WTC11 (cell line): ENCODE data around the gene DTX4. TPM values are rescaled to one million over a fixed set of nuclear protein-coding genes. Genes with fewer than 3 reads are reported as not detected.

Source experiments
- ATAC-seq: fragments of 200-7000 bp; cut with Tn5 transposase; 2 replicates; pipeline ENCODE4 v1.10.0; 2021; ENCODE audit warnings: mild to moderate bottlenecking, moderate library complexity
- CTCF ChIA-PET: fragments of 300-600 bp; sonication (Branson Sonifier 250); formaldehyde crosslinking; loops from one replicate; lab custom pipeline; 2021; ENCODE audit warnings: antibody characterized with exemption; lab: Charles Lee
- POLR2A ChIA-PET: fragments of 350-600 bp; sonication (Branson Sonifier 250); formaldehyde crosslinking; loops from one replicate; lab custom pipeline; 2021; ENCODE audit warnings: antibody characterized with exemption; lab: Charles Lee
- DNase-seq: peaks from one replicate; pipeline ENCODE4 v3.0.0; 2021; ENCODE audit warnings: low spot score
- H3K27ac Mint-ChIP-seq: 2 replicates; pipeline ENCODE4 v1.8.0; 2021; ENCODE audit warnings: mixed read lengths
- H3K27me3 Mint-ChIP-seq: 2 replicates; pipeline ENCODE4 v1.8.0; 2021; ENCODE audit warnings: low read depth, mild to moderate bottlenecking, moderate library complexity, mixed read lengths
- H3K36me3 Mint-ChIP-seq: 2 replicates; pipeline ENCODE4 v1.8.0; 2021; ENCODE audit warnings: mixed read lengths
- H3K4me1 Mint-ChIP-seq: 2 replicates; pipeline ENCODE4 v1.8.0; 2022; ENCODE audit warnings: mixed read lengths
- H3K4me3 Mint-ChIP-seq: 2 replicates; pipeline ENCODE4 v1.8.0; 2021; ENCODE audit warnings: mild to moderate bottlenecking, moderate library complexity, mixed read lengths
- H3K9me3 Mint-ChIP-seq: 2 replicates; pipeline ENCODE4 v1.8.0; 2021; ENCODE audit warnings: mixed read lengths
- AFF4 ChIP-seq: sonication (generic); formaldehyde crosslinking; IDR thresholded peaks from 2 replicates; pipeline ENCODE4 v1.8.1; 2023; ENCODE audit warnings: mild to moderate bottlenecking, missing genetic modification reagents, borderline replicate concordance
- ATF6 ChIP-seq: sonication (generic); formaldehyde crosslinking; IDR thresholded peaks from 2 replicates; pipeline ENCODE4 v1.8.1; 2023; ENCODE audit warnings: mild to moderate bottlenecking, missing genetic modification reagents
- CBFB ChIP-seq: sonication (generic); formaldehyde crosslinking; IDR thresholded peaks from 2 replicates; pipeline ENCODE4 v1.8.1; 2022; ENCODE audit warnings: mild to moderate bottlenecking, low read depth, missing genetic modification reagents
- CTCF ChIP-seq: fragments of 200-600 bp; IDR thresholded peaks from 2 replicates; pipeline ENCODE4 v1.8.0; 2022; ENCODE audit warnings: antibody characterized with exemption
- E2F5 ChIP-seq: sonication (generic); formaldehyde crosslinking; IDR thresholded peaks from 2 replicates; pipeline ENCODE4 v1.8.1; 2022; ENCODE audit warnings: mild to moderate bottlenecking, moderate library complexity, missing genetic modification reagents
- FOXJ3 ChIP-seq: sonication (generic); formaldehyde crosslinking; IDR thresholded peaks from 2 replicates; pipeline ENCODE4 v1.9.0; 2021; ENCODE audit warnings: missing genetic modification reagents, mild to moderate bottlenecking, borderline replicate concordance
- FOXK1 ChIP-seq: sonication (generic); formaldehyde crosslinking; IDR thresholded peaks from 2 replicates; pipeline ENCODE4 v1.8.0; 2022; ENCODE audit warnings: mild to moderate bottlenecking, moderate library complexity, missing genetic modification reagents
- HMGA2 ChIP-seq: fragments of 250-450 bp; sonication (Bioruptor Pico); IDR thresholded peaks from 2 replicates; pipeline ENCODE4 v1.4.0; 2021; ENCODE audit warnings: mild to moderate bottlenecking, moderate library complexity
- SMAD3 ChIP-seq: sonication (generic); formaldehyde crosslinking; IDR thresholded peaks from 2 replicates; pipeline ENCODE4 v1.8.0; 2022; ENCODE audit warnings: missing genetic modification reagents, mild to moderate bottlenecking, borderline replicate concordance
- SOX15 ChIP-seq: fragments of 250-450 bp; sonication (Bioruptor Pico); IDR thresholded peaks from 2 replicates; pipeline ENCODE4 v1.9.0; 2021; ENCODE audit warnings: mild to moderate bottlenecking
- TEAD1 ChIP-seq: sonication (generic); formaldehyde crosslinking; IDR thresholded peaks from 2 replicates; pipeline ENCODE4 v1.8.0; 2022; ENCODE audit warnings: mild to moderate bottlenecking, missing genetic modification reagents
- TP53 ChIP-seq: sonication (generic); formaldehyde crosslinking; IDR thresholded peaks from 2 replicates; pipeline ENCODE4 v1.8.1; 2023; ENCODE audit warnings: mild to moderate bottlenecking, missing genetic modification reagents
- ZNF219 ChIP-seq: sonication (generic); formaldehyde crosslinking; IDR thresholded peaks from 2 replicates; pipeline ENCODE4 v1.8.0; 2023; ENCODE audit warnings: missing genetic modification reagents, mild to moderate bottlenecking, borderline replicate concordance
- ZNF317 ChIP-seq: sonication (generic); formaldehyde crosslinking; IDR thresholded peaks from 2 replicates; pipeline ENCODE4 v1.8.1; 2023; ENCODE audit warnings: low read depth, mild to moderate bottlenecking, moderate library complexity, missing genetic modification reagents, borderline replicate concordance
- ZNF416 ChIP-seq: fragments of 250-450 bp; sonication (Bioruptor Pico); IDR thresholded peaks from 2 replicates; pipeline ENCODE4 v1.9.0; 2021; ENCODE audit warnings: mild to moderate bottlenecking, inconsistent platforms
- ZNF671 ChIP-seq: fragments of 250-450 bp; sonication (Bioruptor Pico); IDR thresholded peaks from 2 replicates; pipeline ENCODE4 v1.8.0; 2021; ENCODE audit warnings: mild to moderate bottlenecking
- ZSCAN18 ChIP-seq: fragments of 250-450 bp; sonication (Bioruptor Pico); IDR thresholded peaks from 2 replicates; pipeline ENCODE4 v2.1.2; 2022; ENCODE audit warnings: mild to moderate bottlenecking, moderate library complexity
- total RNA-seq: library from RNA; stranded (reverse); gene quantifications from 3 replicates; pipeline ENCODE4 v1.2.3, GENCODE V29; 2021

The DTX4 gene
- total RNA-seq, 1 experiment from 2014 or later: 15.5 TPM

GRCh38 chr11:59247531-59248227, 75.7 kb downstream of the DTX4 start (continued):
- no peak for TF ChIP-seq E2F5 (CRISPR knock-in tag)
- TF ChIP-seq FOXJ3 (CRISPR knock-in tag): no peak
- no peak for TF ChIP-seq FOXK1 (CRISPR knock-in tag)
- no peak for TF ChIP-seq ZSCAN18
- TF ChIP-seq ZNF219: no peak
- TF ChIP-seq ZNF317 (CRISPR knock-in tag): no peak
- TF ChIP-seq, all 79 proteins: peak for 0

GRCh38 chr11:59249535-59249934, 77.6 kb downstream of the DTX4 start:
- DNase-seq (no peak), ATAC-seq (no peak)
- TF ChIP-seq ATF6 (CRISPR knock-in tag): no peak
- TF ChIP-seq SMAD3: no peak
- no peak for TF ChIP-seq TP53 (CRISPR knock-in tag)
- TF ChIP-seq CTCF: no peak
- TF ChIP-seq TEAD1: no peak
- no peak for TF ChIP-seq ZNF671 (CRISPR knock-in tag)
- TF ChIP-seq HMGA2 (CRISPR knock-in tag): no peak
- TF ChIP-seq ZNF416: no peak
- TF ChIP-seq SOX15: no peak
- no peak overlapping the region for H3K4me3 Mint-ChIP-seq
- no peaks in the 10 kb centered on the region for H3K36me3 Mint-ChIP-seq
- peaks cover 3% of the 10 kb centered on the region; the same call in 1 of the 2 replicates for H3K27me3 Mint-ChIP-seq
- POLR2A ChIA-PET: no interaction called here
- H3K27ac Mint-ChIP-seq: no peak overlapping the region
- peaks cover 10% of the 10 kb centered on the region for H3K4me1 Mint-ChIP-seq
- peaks cover 41% of the 10 kb centered on the region for H3K9me3 Mint-ChIP-seq
- CTCF ChIA-PET: no interaction called here

- CTCF ChIA-PET: no interaction called here
- DNase-seq: no peak
- no peaks in the 10 kb centered on the region for H3K36me3 Mint-ChIP-seq
- H3K9me3 Mint-ChIP-seq: peaks cover 25% of the 10 kb centered on the region
- H3K4me1 Mint-ChIP-seq: peaks cover 28% of the 10 kb centered on the region
- TF ChIP-seq AFF4 (CRISPR knock-in tag) (no peak), CBFB (CRISPR knock-in tag) (no peak)
- POLR2A ChIA-PET: no interaction called here
- H3K27me3 Mint-ChIP-seq: no peaks in the 10 kb centered on the region
- no peak for ATAC-seq
- no peak overlapping the region for H3K4me3 Mint-ChIP-seq
- no peak overlapping the region for H3K27ac Mint-ChIP-seq
Observed at GRCh38 chr11:59253001-59253400, 81.1 kb downstream of the DTX4 start.
